ENCODE measurements around the gene CEACAM18.

CEACAM18 gene

GRCh38 chr19:51468545-51468920, 9.8 kb upstream of the CEACAM18 start:
- CTCF ChIA-PET, result interaction anchor here (1.1 kb wide), 1 partner anchor 189 kb away, joined by 4 read pairs; no protein-coding TSS in a partner anchor
- H3K27ac Mint-ChIP-seq, result no peak overlapping the region
- no peak overlapping the region for H3K4me3 Mint-ChIP-seq
- H3K4me1 Mint-ChIP-seq, result peaks cover 7% of the 10 kb centered on the region
- peaks cover 54% of the 10 kb centered on the region for H3K27me3 Mint-ChIP-seq
- DNase-seq, result no peak
- H3K9me3 Mint-ChIP-seq, result no peaks in the 10 kb centered on the region
- no peaks in the 10 kb centered on the region for H3K36me3 Mint-ChIP-seq

- DNase-seq, result no peak
- CTCF ChIA-PET, result interaction anchor here (1.1 kb wide), 1 partner anchor 44 kb away, joined by 4 read pairs; no protein-coding TSS in a partner anchor
- no peaks in the 10 kb centered on the region for H3K9me3 Mint-ChIP-seq
- no peak overlapping the region for H3K4me3 Mint-ChIP-seq
- H3K27ac Mint-ChIP-seq, result no peak overlapping the region
- H3K36me3 Mint-ChIP-seq, result no peaks in the 10 kb centered on the region
- peaks cover 7% of the 10 kb centered on the region for H3K4me1 Mint-ChIP-seq
- H3K27me3 Mint-ChIP-seq, result peaks cover 54% of the 10 kb centered on the region
Measured at GRCh38 chr19:51469162-51469561, 9.2 kb upstream of the CEACAM18 start.

GRCh38 chr19:51469629-51470028, 8.7 kb upstream of the CEACAM18 start:
- H3K27me3 Mint-ChIP-seq, result peaks cover 51% of the 10 kb centered on the region
- CTCF ChIA-PET, result interaction anchor here (0.7 to 1.1 kb wide), 2 partner anchors 44 to 48 kb away, joined by 3 to 4 read pairs; no protein-coding TSS in a partner anchor
- no peak overlapping the region for H3K4me3 Mint-ChIP-seq
- no peaks in the 10 kb centered on the region for H3K36me3 Mint-ChIP-seq
- H3K9me3 Mint-ChIP-seq, result no peaks in the 10 kb centered on the region
- no peak overlapping the region for H3K27ac Mint-ChIP-seq
- H3K4me1 Mint-ChIP-seq, result peaks cover 7% of the 10 kb centered on the region
- no peak for DNase-seq

- CTCF ChIA-PET, result interaction anchor here (0.7 to 5.4 kb wide), 6 partner anchors 8 to 188 kb away, joined by 3 to 70 read pairs (median 6); no protein-coding TSS in a partner anchor
- no peak for DNase-seq
Measured at GRCh38 chr19:51470966-51471365, 7.4 kb upstream of the CEACAM18 start.

GRCh38 chr19:51471527-51471926, 6.8 kb upstream of the CEACAM18 start:
- CTCF ChIA-PET, result interaction anchor here (0.7 to 5.4 kb wide), 7 partner anchors 9 to 188 kb away, joined by 3 to 70 read pairs (median 5); no protein-coding TSS in a partner anchor

More at GRCh38 chr19:51470966-51471365, 7.4 kb upstream of the CEACAM18 start:
- no peak overlapping the region for H3K27ac Mint-ChIP-seq
- H3K4me3 Mint-ChIP-seq, result no peak overlapping the region
- peaks cover 45% of the 10 kb centered on the region for H3K27me3 Mint-ChIP-seq
- no peaks in the 10 kb centered on the region for H3K9me3 Mint-ChIP-seq
- H3K36me3 Mint-ChIP-seq, result no peaks in the 10 kb centered on the region
- peaks cover 7% of the 10 kb centered on the region for H3K4me1 Mint-ChIP-seq

GRCh38 chr19:51472607-51473006, 5.7 kb upstream of the CEACAM18 start:
- H3K27me3 Mint-ChIP-seq, result peaks cover 32% of the 10 kb centered on the region
- H3K36me3 Mint-ChIP-seq, result no peaks in the 10 kb centered on the region
- peaks cover 5% of the 10 kb centered on the region for H3K4me1 Mint-ChIP-seq
- no peak overlapping the region for H3K27ac Mint-ChIP-seq
- DNase-seq, result no peak
- H3K9me3 Mint-ChIP-seq, result no peaks in the 10 kb centered on the region
- CTCF ChIA-PET, result interaction anchor here (0.7 to 5.4 kb wide), 19 partner anchors 10 to 305 kb away, joined by 3 to 70 read pairs (median 4); no protein-coding TSS in a partner anchor
- no peak overlapping the region for H3K4me3 Mint-ChIP-seq

More at GRCh38 chr19:51471527-51471926, 6.8 kb upstream of the CEACAM18 start:
- Mint-ChIP-seq H3K9me3 (no peaks in the 10 kb centered on the region), H3K4me1 (peaks cover 7% of the 10 kb centered on the region), H3K27me3 (peaks cover 40% of the 10 kb centered on the region), H3K36me3 (no peaks in the 10 kb centered on the region), H3K27ac (no peak overlapping the region), H3K4me3 (no peak overlapping the region)
- DNase-seq, result no peak

GRCh38 chr19:51473009-51473707, 5.2 kb upstream of the CEACAM18 start:
- peak; percentile 87 for DNase-seq
- Mint-ChIP-seq H3K4me3 (no peak overlapping the region), H3K4me1 (no peaks in the 10 kb centered on the region), H3K27ac (no peak overlapping the region), H3K27me3 (peaks cover 28% of the 10 kb centered on the region), H3K36me3 (no peaks in the 10 kb centered on the region), H3K9me3 (no peaks in the 10 kb centered on the region)
- CTCF ChIA-PET, result interaction anchor here (0.7 to 5.4 kb wide), 24 partner anchors 8 to 304 kb away, joined by 3 to 70 read pairs (median 4); partner anchors contain the start of gene SIGLEC10

- Mint-ChIP-seq H3K27ac (no peak overlapping the region), H3K4me1 (no peaks in the 10 kb centered on the region), H3K36me3 (no peaks in the 10 kb centered on the region), H3K27me3 (peaks cover 17% of the 10 kb centered on the region), H3K4me3 (no peak overlapping the region), H3K9me3 (no peaks in the 10 kb centered on the region)
- CTCF ChIA-PET, result interaction anchor here (0.7 to 5.4 kb wide), 2 partner anchors 40 to 184 kb away, joined by 4 to 70 read pairs; no protein-coding TSS in a partner anchor
- no peak for DNase-seq
Measured at GRCh38 chr19:51476164-51476563, 2.2 kb upstream of the CEACAM18 start.

GRCh38 chr19:51477344-51477743, 995 bp upstream of the CEACAM18 start:
- no peak for DNase-seq
- no peak overlapping the region for H3K27ac Mint-ChIP-seq
- H3K4me3 Mint-ChIP-seq, result no peak overlapping the region
- no peaks in the 10 kb centered on the region for H3K9me3 Mint-ChIP-seq
- H3K27me3 Mint-ChIP-seq, result peaks cover 22% of the 10 kb centered on the region
- no peaks in the 10 kb centered on the region for H3K4me1 Mint-ChIP-seq
- CTCF ChIA-PET, result no interaction called here
- H3K36me3 Mint-ChIP-seq, result no peaks in the 10 kb centered on the region

GRCh38 chr19:51479531-51480331, 1.4 kb downstream of the CEACAM18 start:
- Mint-ChIP-seq H3K27me3 (peaks cover 10% of the 10 kb centered on the region), H3K4me3 (no peak overlapping the region), H3K27ac (no peak overlapping the region), H3K36me3 (no peaks in the 10 kb centered on the region), H3K9me3 (no peaks in the 10 kb centered on the region), H3K4me1 (no peaks in the 10 kb centered on the region)
- CTCF ChIA-PET, result interaction anchor here (0.5 to 1.3 kb wide), 3 partner anchors 34 to 180 kb away, joined by 3 to 4 read pairs (median 4); no protein-coding TSS in a partner anchor
- no peak for DNase-seq

- Mint-ChIP-seq H3K9me3 (no peaks in the 10 kb centered on the region), H3K4me3 (no peak overlapping the region), H3K4me1 (no peaks in the 10 kb centered on the region), H3K27me3 (peaks cover 10% of the 10 kb centered on the region), H3K27ac (no peak overlapping the region), H3K36me3 (no peaks in the 10 kb centered on the region)
- DNase-seq, result no peak
- CTCF ChIA-PET, result interaction anchor here (1.1 to 1.3 kb wide), 2 partner anchors 33 to 179 kb away, joined by 4 read pairs; no protein-coding TSS in a partner anchor
Measured at GRCh38 chr19:51480590-51480989, 2.3 kb downstream of the CEACAM18 start.

- H3K4me1 Mint-ChIP-seq, result no peaks in the 10 kb centered on the region
- DNase-seq, result no peak
- no peak overlapping the region for H3K27ac Mint-ChIP-seq
- CTCF ChIA-PET, result no interaction called here
- peaks cover 9% of the 10 kb centered on the region for H3K27me3 Mint-ChIP-seq
- no peak overlapping the region for H3K4me3 Mint-ChIP-seq
- H3K36me3 Mint-ChIP-seq, result no peaks in the 10 kb centered on the region
- H3K9me3 Mint-ChIP-seq, result no peaks in the 10 kb centered on the region
Measured at GRCh38 chr19:51485960-51486660, 7.8 kb downstream of the CEACAM18 start.

GRCh38 chr19:51488491-51488890, 10.2 kb downstream of the CEACAM18 start:
- CTCF ChIA-PET, result no interaction called here
- no peak overlapping the region for H3K4me3 Mint-ChIP-seq
- no peak overlapping the region for H3K27ac Mint-ChIP-seq
- H3K4me1 Mint-ChIP-seq, result no peaks in the 10 kb centered on the region
- no peak for DNase-seq
- no peaks in the 10 kb centered on the region for H3K36me3 Mint-ChIP-seq
- H3K27me3 Mint-ChIP-seq, result peaks cover 12% of the 10 kb centered on the region
- H3K9me3 Mint-ChIP-seq, result no peaks in the 10 kb centered on the region

GRCh38 chr19:51489113-51489512, 10.8 kb downstream of the CEACAM18 start:
- DNase-seq, result no peak
- H3K36me3 Mint-ChIP-seq, result no peaks in the 10 kb centered on the region
- H3K27ac Mint-ChIP-seq, result no peak overlapping the region
- H3K9me3 Mint-ChIP-seq, result no peaks in the 10 kb centered on the region
- H3K27me3 Mint-ChIP-seq, result peaks cover 15% of the 10 kb centered on the region
- no peak overlapping the region for H3K4me3 Mint-ChIP-seq
- CTCF ChIA-PET, result no interaction called here
- H3K4me1 Mint-ChIP-seq, result no peaks in the 10 kb centered on the region
